ENCODE measurements around the gene NDRG3.
"Not testable (repeated sequence)": the region's sequence is repeated elsewhere in the genome, so short reads cannot be mapped to it uniquely, and the experiment has no call there.

GRCh38 chr20:36695467-36695866, 50.4 kb downstream of the NDRG3 start:
- TF ChIP-seq, protein P1, sequence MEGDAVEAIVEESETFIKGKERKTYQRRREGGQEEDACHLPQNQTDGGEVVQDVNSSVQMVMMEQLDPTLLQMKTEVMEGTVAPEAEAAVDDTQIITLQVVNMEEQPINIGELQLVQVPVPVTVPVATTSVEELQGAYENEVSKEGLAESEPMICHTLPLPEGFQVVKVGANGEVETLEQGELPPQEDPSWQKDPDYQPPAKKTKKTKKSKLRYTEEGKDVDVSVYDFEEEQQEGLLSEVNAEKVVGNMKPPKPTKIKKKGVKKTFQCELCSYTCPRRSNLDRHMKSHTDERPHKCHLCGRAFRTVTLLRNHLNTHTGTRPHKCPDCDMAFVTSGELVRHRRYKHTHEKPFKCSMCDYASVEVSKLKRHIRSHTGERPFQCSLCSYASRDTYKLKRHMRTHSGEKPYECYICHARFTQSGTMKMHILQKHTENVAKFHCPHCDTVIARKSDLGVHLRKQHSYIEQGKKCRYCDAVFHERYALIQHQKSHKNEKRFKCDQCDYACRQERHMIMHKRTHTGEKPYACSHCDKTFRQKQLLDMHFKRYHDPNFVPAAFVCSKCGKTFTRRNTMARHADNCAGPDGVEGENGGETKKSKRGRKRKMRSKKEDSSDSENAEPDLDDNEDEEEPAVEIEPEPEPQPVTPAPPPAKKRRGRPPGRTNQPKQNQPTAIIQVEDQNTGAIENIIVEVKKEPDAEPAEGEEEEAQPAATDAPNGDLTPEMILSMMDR (IDR thresholded peaks at IDR 0.05): not testable (repeated sequence)
- not testable (repeated sequence) for TF ChIP-seq POLR2A (IDR thresholded peaks at IDR 0.05)
